GM21786 (cell line): ENCODE data around the gene ERCC2.

Source experiments
- ATAC-seq: cut with Tn5 transposase; IDR thresholded peaks from one replicate; pipeline ENCODE4 v1.9.1; 2021; ENCODE audit not compliant: unreplicated experiment

The ERCC2 gene

GRCh38 chr19:45402298-45403061 is 32.1 kb upstream of the ERCC2 start:
- no peak for ATAC-seq

DNA sequence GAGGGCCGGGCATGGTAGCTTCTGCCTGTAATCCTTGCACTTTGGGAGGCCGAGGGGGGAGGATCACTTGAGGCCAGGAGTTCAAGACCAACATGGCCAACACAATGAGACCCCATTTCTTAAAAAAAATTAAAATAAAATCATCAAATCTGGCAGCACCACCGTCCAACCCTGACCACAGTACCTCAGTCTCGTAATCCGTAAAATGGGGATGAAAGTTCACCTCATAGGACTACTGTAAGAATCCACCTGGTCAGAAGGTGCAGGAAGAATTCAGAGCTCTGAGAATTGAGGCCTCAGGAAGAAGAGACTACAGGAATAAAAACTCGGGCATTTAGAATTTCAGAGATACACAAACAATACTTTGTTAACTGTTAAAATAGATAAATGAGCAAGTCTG is 31.4 kb upstream of the ERCC2 start:
- no peak for ATAC-seq

DNA sequence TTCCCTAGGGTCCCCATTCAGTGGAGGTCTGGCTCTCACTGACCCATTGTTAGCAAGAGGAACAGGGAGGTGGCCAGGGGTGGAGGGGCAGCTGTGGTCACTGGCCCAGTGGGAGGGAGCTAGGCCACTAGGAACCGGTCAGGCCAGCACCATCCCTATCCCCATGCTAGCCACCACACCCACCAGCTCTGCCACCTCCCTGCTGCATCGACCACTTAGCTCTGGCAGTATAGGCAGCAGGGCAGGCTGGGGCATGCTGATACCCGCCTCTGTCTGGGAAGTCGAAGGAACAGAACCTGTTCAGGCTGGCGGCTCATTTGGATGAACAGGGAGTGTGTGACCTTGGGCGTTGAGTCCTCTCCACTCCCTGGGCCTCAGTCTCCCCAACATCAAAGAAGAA is 29.8 kb upstream of the ERCC2 start:
- no peak for ATAC-seq

GRCh38 chr19:45395821-45396617 is 25.6 kb upstream of the ERCC2 start:
- no peak for ATAC-seq

DNA sequence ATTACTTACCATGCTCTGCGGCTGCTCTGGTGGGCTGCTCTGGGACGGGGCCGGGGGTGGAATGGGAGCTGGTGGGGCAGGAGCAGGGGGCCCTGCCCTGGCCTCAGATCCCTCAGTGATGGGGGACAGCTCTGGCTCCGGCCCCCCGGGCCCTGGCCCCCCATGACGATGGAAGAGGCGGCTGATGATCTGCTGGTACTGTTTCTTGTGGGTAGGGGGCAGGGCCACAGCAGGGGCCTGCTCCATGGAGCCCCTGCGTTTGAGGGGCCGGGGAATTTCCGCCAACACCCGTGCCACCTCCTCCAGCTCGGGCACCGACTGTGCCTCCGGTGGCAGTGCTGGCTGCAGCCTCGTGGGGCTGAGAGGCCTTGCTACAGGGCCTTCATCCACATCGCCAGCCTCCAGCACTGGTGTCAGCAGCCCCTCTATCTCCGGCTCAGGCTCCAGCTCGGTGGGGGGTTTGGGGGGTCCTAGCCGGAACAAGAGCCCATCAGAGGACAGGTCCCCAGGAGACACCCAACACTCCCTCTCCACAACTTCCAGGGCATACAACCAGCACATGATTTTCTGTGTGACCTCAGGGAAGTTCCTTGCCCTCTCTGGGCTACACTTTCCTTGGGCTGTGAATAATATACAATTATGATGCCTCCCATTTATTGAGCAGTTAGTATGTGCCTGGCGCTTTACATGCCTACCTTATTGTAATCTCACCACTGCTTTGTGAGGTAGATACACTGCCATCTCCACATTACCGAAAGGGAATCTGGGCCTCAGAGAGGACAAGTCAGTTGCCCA is 21.7 kb upstream of the ERCC2 start:
- ATAC-seq: no peak

DNA sequence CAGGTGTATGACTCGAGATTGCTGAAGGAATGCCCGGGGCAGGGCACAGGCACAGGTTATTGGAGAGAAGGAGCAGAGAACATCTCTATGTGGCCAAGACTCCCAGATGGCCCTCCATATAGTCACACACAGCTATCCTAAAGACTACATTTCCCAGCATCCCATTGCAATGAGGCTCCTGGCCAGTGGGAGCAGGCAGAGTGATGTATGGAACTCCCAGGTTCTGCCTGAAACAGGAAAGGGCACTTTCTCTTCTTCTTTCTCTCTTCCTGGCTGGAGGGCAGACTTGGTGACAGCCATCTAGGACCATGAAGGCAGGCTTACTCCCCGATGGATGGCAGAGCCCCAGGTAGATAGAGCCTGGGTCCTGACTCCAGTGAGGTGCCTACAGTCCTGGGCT is 21.0 kb upstream of the ERCC2 start:
- ATAC-seq: no peak

DNA sequence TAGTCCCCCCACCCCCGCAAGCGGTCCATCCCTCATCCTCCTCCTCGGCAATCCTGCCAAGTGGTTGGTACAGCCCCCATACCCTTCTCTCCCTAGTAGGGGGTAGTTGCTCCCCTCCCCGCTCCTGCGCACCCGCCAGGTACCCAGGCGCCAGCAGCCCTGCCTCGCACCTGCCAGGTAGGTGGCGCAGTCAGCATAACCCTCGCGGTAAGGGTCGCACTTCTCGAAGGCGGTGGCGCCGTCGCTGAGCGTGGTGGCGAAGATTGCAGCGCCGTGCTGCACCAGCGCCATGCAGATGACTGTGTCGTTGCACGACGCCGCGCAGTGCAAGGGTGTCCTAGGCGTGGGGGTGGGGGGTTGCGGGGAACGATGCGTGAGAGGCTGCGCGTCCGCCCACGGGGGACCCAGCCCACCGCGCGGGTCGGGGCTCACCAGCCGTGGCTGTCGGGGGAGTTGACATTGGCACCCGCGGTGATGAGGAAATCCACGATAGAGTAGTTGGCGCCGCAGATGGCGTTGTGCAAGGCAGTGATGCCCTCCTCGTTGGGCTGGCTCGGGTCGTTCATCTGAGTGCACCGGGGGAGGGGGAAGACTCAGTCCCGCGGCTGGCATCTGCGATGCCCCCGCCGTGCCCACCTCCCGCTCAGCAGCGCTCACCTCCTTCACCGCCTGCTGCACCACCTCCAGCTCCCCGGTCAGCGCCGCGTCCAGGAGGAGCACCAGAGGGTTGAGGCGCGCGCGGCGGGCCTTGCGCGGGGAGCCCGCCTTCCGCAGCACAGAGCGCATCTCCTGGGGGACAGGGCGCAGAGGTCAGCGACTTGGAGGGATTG is 15.2 kb upstream of the ERCC2 start:
- ATAC-seq: no peak

GRCh38 chr19:45382426-45382825 is 12.1 kb upstream of the ERCC2 start:
- no peak for ATAC-seq

- ATAC-seq: no peak
Observed at GRCh38 chr19:45380107-45380506, 9.7 kb upstream of the ERCC2 start.

- no peak for ATAC-seq
Observed at GRCh38 chr19:45376045-45376724, 5.8 kb upstream of the ERCC2 start.

DNA sequence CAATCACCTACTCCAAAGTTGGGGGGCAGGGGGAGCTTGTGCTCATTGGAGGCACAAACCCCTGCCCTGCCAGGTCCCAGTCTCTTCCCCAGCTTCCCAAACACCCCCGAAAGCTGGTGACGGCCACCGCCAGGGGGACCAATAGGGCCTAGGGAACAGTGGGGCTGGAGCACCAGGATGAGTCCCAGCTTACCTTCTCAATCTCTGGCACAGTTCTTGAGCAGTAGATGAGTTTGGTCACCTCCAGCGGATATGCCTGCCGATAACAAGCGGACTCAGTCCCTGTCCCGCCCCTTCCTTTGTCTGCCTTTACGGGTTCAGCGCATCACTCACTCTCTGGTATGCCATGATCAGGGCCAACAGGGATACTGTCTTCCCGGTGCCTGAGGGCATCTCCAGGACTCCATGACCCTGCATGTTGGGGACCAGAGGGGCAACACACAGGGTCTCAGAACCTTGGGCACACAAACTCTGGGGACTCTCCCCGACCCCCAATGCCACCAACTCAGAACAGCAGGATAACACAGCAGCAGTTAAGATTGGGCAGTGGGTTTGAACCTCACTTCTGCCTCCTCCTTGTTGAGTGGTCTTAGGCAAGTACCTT is 1.5 kb downstream of the ERCC2 start:
- no peak for ATAC-seq

- no peak for ATAC-seq
Observed at GRCh38 chr19:45368127-45368526, 2.2 kb downstream of the ERCC2 start.

DNA sequence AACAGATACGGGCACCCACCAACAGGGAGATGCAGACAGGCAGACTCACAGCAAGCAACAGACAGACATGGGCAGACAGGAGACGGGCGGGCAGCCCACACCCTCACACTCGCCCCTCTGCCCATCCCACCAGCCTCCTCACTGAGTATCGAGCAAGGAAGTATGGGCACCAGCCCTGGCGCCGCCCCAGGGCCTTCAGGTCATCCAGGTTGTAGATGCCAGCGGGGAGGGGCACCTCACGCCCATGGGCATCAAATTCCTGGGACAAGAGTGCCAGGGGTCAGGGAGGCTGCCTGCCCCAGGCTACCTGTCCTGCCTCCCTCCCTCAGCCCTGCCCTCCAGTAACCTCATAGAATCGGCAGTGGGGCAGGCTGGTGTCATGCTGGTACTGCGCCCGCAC is 5.7 kb downstream of the ERCC2 start:
- ATAC-seq: no peak

DNA sequence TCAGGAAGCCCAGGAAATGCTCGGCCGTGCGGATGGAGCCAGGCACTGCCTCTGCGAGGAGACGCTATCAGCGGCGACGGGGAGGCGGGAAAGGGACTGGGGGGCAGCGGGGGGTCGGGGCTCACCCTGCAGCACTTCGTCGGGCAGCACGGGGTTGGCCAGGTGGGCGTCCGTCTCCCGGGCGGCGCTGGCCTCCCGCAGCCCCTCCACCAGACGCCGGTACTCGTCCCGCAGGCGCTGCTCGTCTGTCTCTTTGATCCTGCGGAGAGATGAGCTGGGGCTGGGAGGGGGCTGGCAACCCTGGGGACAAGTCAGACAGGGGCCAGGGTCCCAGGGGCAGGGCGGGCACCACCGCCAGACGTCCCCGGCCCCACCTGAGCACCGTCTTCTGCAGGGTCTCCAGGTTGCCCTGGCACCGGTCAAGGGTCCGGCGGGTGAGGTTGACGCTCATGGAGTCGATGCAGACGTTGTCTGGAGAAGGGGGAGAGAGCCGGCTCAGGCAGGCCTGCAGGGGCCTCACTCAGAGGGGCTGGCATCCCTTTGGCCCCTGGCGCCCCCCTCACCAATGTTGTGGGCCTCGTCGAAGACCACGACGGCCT is 6.4 kb downstream of the ERCC2 start:
- ATAC-seq: no peak

DNA sequence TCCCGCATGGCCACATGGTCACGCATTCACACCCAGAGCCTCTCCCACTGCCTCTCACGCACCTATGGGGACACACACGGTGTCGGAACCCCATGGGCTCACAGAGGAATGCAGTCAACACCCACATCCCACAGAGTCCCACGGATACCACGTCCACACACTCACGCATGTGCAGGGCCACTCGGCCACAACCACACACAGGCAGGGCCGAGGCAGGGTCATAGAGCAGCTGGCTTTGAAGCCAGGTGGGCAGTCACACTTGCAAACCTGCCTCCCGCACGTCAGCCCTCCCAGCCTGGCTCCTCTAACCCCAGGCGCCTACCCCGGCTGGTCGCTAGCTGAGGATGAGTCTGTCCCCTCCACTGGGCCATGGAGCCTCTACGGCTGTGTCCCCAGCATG is 8.1 kb downstream of the ERCC2 start:
- ATAC-seq: no peak

DNA sequence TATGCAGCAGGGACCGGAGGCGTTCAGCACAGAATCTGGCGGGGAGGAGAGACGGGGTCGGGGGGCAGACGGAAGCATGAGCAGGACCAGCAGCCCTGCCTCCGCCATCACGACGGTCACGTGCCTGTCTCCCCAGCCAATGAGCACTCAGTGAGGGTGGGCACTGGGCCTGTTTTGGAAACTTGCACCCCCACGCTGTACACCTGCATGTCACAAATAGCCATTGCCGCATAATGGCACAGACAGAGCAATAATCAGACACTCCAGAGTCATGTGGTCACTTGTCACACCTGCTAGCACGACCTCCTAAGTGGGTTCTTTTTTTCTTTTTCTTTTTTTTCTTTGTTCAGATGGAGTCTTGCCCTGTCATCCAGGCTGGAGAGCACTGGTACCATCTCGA is 8.8 kb downstream of the ERCC2 start:
- no peak for ATAC-seq

DNA sequence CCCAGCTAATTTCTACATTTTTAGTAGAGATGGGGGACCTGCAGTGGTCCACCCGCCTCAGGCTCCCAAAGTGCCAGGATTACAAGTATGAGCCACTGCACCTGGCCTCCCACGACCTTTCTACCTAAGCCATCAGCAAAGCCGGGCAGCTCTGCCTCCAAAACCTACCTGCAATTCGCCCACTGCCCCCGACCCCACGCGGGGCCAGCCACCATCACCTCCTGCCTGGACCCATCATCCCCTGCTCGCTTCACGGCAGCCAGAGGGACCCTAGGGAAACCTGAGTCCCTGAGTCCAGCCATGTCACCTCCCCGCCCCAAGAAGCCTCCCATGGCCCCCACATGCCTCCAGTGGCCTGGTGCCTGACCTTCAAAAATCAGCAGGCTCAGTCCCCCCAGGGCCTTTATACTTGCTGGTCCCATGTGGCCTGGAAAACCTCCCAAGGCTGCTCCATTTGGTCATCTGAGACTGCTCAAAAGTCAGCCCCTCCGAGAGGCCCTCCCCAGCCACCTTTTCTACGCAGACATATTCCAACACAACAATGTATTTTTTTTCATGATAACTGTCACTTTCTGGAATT is 12.1 kb downstream of the ERCC2 start:
- ATAC-seq: no peak

- no peak for ATAC-seq
Observed at GRCh38 chr19:45357445-45357783, 13.0 kb downstream of the ERCC2 start.

DNA sequence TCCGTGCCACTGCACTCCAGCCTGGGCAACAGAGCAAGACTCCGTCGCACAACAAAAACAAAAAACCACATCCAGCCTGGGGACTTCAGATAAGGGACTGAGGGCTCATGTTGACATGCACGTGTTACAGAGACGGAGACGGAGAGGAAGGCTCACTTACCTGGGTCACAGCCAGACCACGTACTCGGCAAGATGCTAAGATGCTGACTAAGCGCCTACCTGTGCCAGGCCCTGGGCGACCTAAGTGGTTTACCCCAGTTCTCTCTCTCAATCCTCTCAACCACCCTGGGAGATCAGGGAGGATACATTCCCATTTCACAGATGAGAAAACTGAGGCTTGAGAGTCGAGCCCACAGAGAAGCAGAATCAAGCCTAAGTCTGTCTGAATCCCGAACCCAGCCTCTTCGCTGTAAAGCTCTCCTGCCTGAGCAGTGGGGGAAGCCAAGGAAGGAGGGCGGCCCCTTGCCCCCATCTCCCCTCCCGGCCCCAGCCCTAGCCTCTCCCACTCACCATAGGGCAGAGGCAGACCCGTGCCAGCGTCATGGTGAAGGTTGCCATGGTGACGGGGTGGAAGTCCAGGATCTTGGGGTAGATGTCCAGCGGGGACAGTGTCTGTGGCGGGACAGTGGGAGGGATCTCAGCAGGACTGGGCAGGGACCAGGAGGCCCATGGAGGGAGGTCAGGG is 13.5 kb downstream of the ERCC2 start:
- ATAC-seq: no peak
